PC-9 (cell line): ENCODE results near the gene PPIE. TPM values are rescaled to one million over a fixed set of nuclear protein-coding genes. Genes with fewer than 3 reads are reported as not detected.

Experiments
- BruUV-seq: library from RNA; stranded (reverse); fragments of 400-500 nt; replicated peaks from 2 replicates; lab custom pipeline; 2021; lab: Mats Ljungman, UMichigan
- CTCF ChIA-PET: fragments of 300-600 bp; sonication (Branson Sonifier 250); formaldehyde crosslinking; loops from one replicate; lab custom pipeline; 2022; ENCODE audit warnings: antibody characterized with exemption; lab: Charles Lee
- POLR2A ChIA-PET: fragments of 300-600 bp; sonication (Branson Sonifier 250); formaldehyde crosslinking; loops from one replicate; lab custom pipeline; 2022; ENCODE audit warnings: antibody characterized with exemption; ENCODE audit not compliant: unreplicated experiment; lab: Charles Lee
- DNase-seq, 2 experiments: peaks; one replicate each; pipeline versions ENCODE4 v3.0.0 to v3.0.0-alpha.2; 2015 to 2022; ENCODE audit warnings: mixed read lengths in 1 of 2
- H2AFZ ChIP-seq: fragments of 200-600 bp; sonication (generic); 2 replicates; pipeline ENCODE4 v1.8.1; 2017; ENCODE audit warnings: antibody characterized with exemption
- H3F3A ChIP-seq: fragments of 200-600 bp; sonication (generic); 2 replicates; pipeline ENCODE4 v1.8.1; 2017; ENCODE audit warnings: antibody characterized with exemption, mild to moderate bottlenecking, low read depth; ENCODE audit not compliant: insufficient read depth
- H3K27ac ChIP-seq: fragments of 200-600 bp; sonication (generic); 2 replicates; pipeline ENCODE4 v1.6.1; 2016; ENCODE audit warnings: mixed run types
- H3K27me3 ChIP-seq: fragments of 200-600 bp; sonication (generic); 2 replicates; pipeline ENCODE4 v1.6.1; 2016; ENCODE audit warnings: low read depth, mixed run types; ENCODE audit not compliant: insufficient read depth
- H3K36me3 ChIP-seq: fragments of 200-600 bp; sonication (generic); 2 replicates; pipeline ENCODE4 v1.6.1; 2016; ENCODE audit warnings: low read depth, mixed run types
- H3K4me1 ChIP-seq: fragments of 200-600 bp; sonication (generic); replicated peaks from 2 replicates; pipeline ENCODE4 v1.6.1; 2016; ENCODE audit warnings: mixed run types; ENCODE audit not compliant: insufficient read depth
- H3K4me2 ChIP-seq: fragments of 200-600 bp; sonication (generic); 2 replicates; pipeline ENCODE4 v1.6.1; 2017; ENCODE audit warnings: mixed run types
- H3K4me3 ChIP-seq: fragments of 200-600 bp; sonication (generic); 2 replicates; pipeline ENCODE4 v1.6.1; 2016; ENCODE audit warnings: mixed run types
- H3K79me2 ChIP-seq: fragments of 200-600 bp; sonication (generic); 2 replicates; pipeline ENCODE4 v1.6.1; 2017; ENCODE audit warnings: low read depth, mixed run types
- H3K9me2 ChIP-seq: fragments of 200-600 bp; sonication (generic); 2 replicates; pipeline ENCODE4 v1.8.1; 2017; ENCODE audit warnings: mild to moderate bottlenecking; ENCODE audit not compliant: insufficient read depth
- H3K9me3 ChIP-seq: fragments of 200-600 bp; sonication (generic); 2 replicates; pipeline ENCODE4 v1.8.1; 2016; ENCODE audit warnings: low read depth; ENCODE audit not compliant: insufficient read depth
- H4K20me1 ChIP-seq: fragments of 200-600 bp; sonication (generic); 2 replicates; pipeline ENCODE4 v1.8.1; 2017; ENCODE audit not compliant: insufficient read depth
- CTCF ChIP-seq: fragments of 200-600 bp; sonication (generic); conservative IDR thresholded peaks from 2 replicates; pipeline ENCODE4 v1.6.1; 2017; ENCODE audit warnings: mixed run types, antibody characterized with exemption, mild to moderate bottlenecking, moderate library complexity
- EZH2 ChIP-seq: fragments of 200-600 bp; sonication (generic); IDR thresholded peaks from 2 replicates; pipeline ENCODE4 v1.8.0; 2017; ENCODE audit warnings: antibody characterized with exemption, low read depth
- intact Hi-C: fragments of 100-400 bp; cut with micrococcal nuclease; formaldehyde crosslinking; loops from one replicate; pipeline ENCODE4 v1.10.0; 2022; ENCODE audit not compliant: unreplicated experiment
- total RNA-seq: library from RNA; stranded (reverse); gene quantifications from 2 replicates; pipeline ENCODE4 v1.2.3, GENCODE V29; 2021

PPIE gene
- total RNA-seq, 1 experiment from 2014 or later: 81.1 TPM

- no TSS peak for BruUV-seq
- no peaks in the 10 kb centered on the region for H3K27me3 ChIP-seq
- no peaks in the 10 kb centered on the region for H4K20me1 ChIP-seq
- peaks cover 10% of the 10 kb centered on the region for H3K4me1 ChIP-seq
- H3K4me2 ChIP-seq: no peak overlapping the region
- no peak overlapping the region for H3K27ac ChIP-seq
- H3K79me2 ChIP-seq: no peaks in the 10 kb centered on the region
- H3K9me2 ChIP-seq: no peaks in the 10 kb centered on the region
- ChIA-PET POLR2A (interaction anchor here (0.6 kb wide), 1 partner anchor 237 kb away, joined by 5 read pairs; no protein-coding TSS in a partner anchor), CTCF (no interaction called here)
- no peaks in the 10 kb centered on the region for H3K9me3 ChIP-seq
- H3K4me3 ChIP-seq: no peak overlapping the region
- H2AFZ ChIP-seq: no peak overlapping the region
- H3K36me3 ChIP-seq: no peaks in the 10 kb centered on the region
- intact Hi-C loops: no loop called here
- peaks cover 9% of the 10 kb centered on the region for H3F3A ChIP-seq
- no peak for DNase-seq
- TF ChIP-seq CTCF: no peak
- no peak for TF ChIP-seq EZH2
These were observed 74.2 kb downstream of the PPIE start for GRCh38 chr1:39812913-39813312.

Other genes with a start within 250 kb of the PPIE start
- gene BMP8A, start 247.2 kb upstream of the PPIE start, total RNA-seq: 0.31 TPM in 1 of 2 replicates, not detected in the other
- 500 and 561 TPM in 2 replicates for gene PABPC4, start 162.1 kb upstream of the PPIE start, total RNA-seq
- 0.17 and 0.35 TPM in 2 replicates for gene HEYL, start 99.2 kb upstream of the PPIE start, total RNA-seq
- not detected in 2 replicates for gene NT5C1A, start 66.8 kb upstream of the PPIE start, total RNA-seq
- gene HPCAL4, start 47.4 kb upstream of the PPIE start, total RNA-seq: 0.07 TPM in 1 of 2 replicates, not detected in the other
- gene OXCT2, start 32.5 kb downstream of the PPIE start, total RNA-seq: 1.3 and 1.6 TPM in 2 replicates
- 2.4 TPM in 2 replicates for gene BMP8B, start 50.0 kb downstream of the PPIE start, total RNA-seq
- 36.5 and 38.5 TPM in 2 replicates for gene TRIT1, start 144.6 kb downstream of the PPIE start, total RNA-seq
- gene MYCL, start 163.0 kb downstream of the PPIE start, total RNA-seq: 3.8 and 6.2 TPM in 2 replicates
- gene MFSD2A, start 216.3 kb downstream of the PPIE start, total RNA-seq: 1.4 and 1.8 TPM in 2 replicates